Measurements from ENCODE around the gene SPTB. TPM values are rescaled to one million over a fixed set of nuclear protein-coding genes. Genes with fewer than 3 reads are reported as not detected.

Gene SPTB
- total and polyA plus RNA-seq, 9 of the 15 experiments (the other 6 are each of a cell fraction or from before 2014, with no cell fraction given) = 0.21 to 45.9 (median 11.7) TPM

- peak; percentile 57 for TF ChIP-seq POLR2G (IDR thresholded peaks at IDR 0.05; ENCODE audit: low read depth, low read length)
Observed at GRCh38 chr14:64762044-64763034, 117.4 kb downstream of the SPTB start (continued).

GRCh38 chr14:64761441-64762043 lies 118.2 kb downstream of the SPTB start:
- Histone ChIP-seq H3K4me1 (replicated peaks in 1 of 2; ENCODE audit: control insufficient read depth in 2 of 2, insufficient read depth in 2 of 2, low read length in 2 of 2) (peaks cover 12 to 27% of the 10 kb centered on the region in 2 experiments; a peak in 4 of 5 replicates), H3K79me2 (ENCODE audit: control insufficient read depth, insufficient read depth, low read length) (no peaks in the 10 kb centered on the region), H3K9ac (ENCODE audit: insufficient read depth in 1 of 2, low read depth in 2 of 2, low read length in 2 of 2) (no peak overlapping the region), H3K36me3 (ENCODE audit: control insufficient read depth, insufficient read depth, low read length) (peaks cover 17% of the 10 kb centered on the region), H3K4me3 (no peak overlapping the region), H2AFZ (ENCODE audit: low read depth, low read length) (no peak overlapping the region), H3K27ac (ENCODE audit: extremely low read depth, low read depth, low read length) (no peak overlapping the region), H3K9me1 (ENCODE audit: control insufficient read depth, insufficient read depth, low read length) (peaks cover 7% of the 10 kb centered on the region), H3K4me2 (ENCODE audit: insufficient read depth, low read length) (no peak overlapping the region), H3K9me3 (replicated peaks; ENCODE audit: control insufficient read depth, insufficient read depth, low read depth, low read length) (no peaks in the 10 kb centered on the region), H3K27me3 (ENCODE audit: control insufficient read depth in 2 of 2, insufficient read depth in 2 of 2, low read length in 2 of 2) (peaks cover 2 to 13% of the 10 kb centered on the region in 2 experiments; a peak in 3 of 5 replicates), H4K20me1 (replicated peaks; ENCODE audit: control insufficient read depth, insufficient read depth, low read length) (peaks cover 24% of the 10 kb centered on the region)
- 0% methylated on average over 4 of the region's 5 CpGs for WGBS (ENCODE audit: insufficient coverage, low coverage, missing lambda C conversion rate)
- intact Hi-C loops (cut with micrococcal nuclease) (loop anchor here (5.0 kb wide), 2 partner anchors 89 to 131 kb away; no protein-coding TSS in a partner anchor), in situ Hi-C loops (cut with MboI) (no loop called here)
- POLR2A ChIA-PET = interaction anchor here (0.6 to 1.5 kb wide), 5 partner anchors 11 to 406 kb away, joined by 3 to 16 read pairs (median 3); partner anchors contain the start of gene FNTB
- FAIRE-seq (no peak), ATAC-seq (no peak), DNase-seq (ENCODE audit: extremely low read depth in 1 of 4, low spot score in 3 of 4) (no peak)
- CTCF ChIA-PET (ENCODE audit: low intra/inter-chr PET ratio) = no interaction called here
- no TSS peak for BruUV-seq (replicated peaks)
- TF ChIP-seq CREBBP (IDR thresholded peaks at IDR 0.05; ENCODE audit: low read depth, low read length) (no peak), DEAF1 (CRISPR knock-in tag; IDR thresholded peaks at IDR 0.05) (no peak), NR1H2 (CRISPR knock-in tag; IDR thresholded peaks at IDR 0.05) (no peak), MBD2 (IDR thresholded peaks at IDR 0.05; ENCODE audit: borderline replicate concordance, low read depth) (no peak), NBN (IDR thresholded peaks at IDR 0.05; ENCODE audit: low read depth) (no peak), RB1 (IDR thresholded peaks at IDR 0.05; ENCODE audit: low read depth) (no peak), ZBTB43 (CRISPR knock-in tag; IDR thresholded peaks at IDR 0.05) (no peak)

Data from K562 (cell line).